A549 (cell line): ENCODE measurements around the gene CCDC57. TPM values are rescaled to one million over a fixed set of nuclear protein-coding genes. Genes with fewer than 3 reads are reported as not detected.

ENCODE experiments used
- ATAC-seq, 2 experiments: fragments of 200-7000 bp in 1 of 2; fragments of >200 bp in 1 of 2; cut with Nextera tagmentation in 1 of 2; cut with Tn5 transposase in 1 of 2; 3 replicates each; pipeline versions ENCODE4 v1.8.0 to v1.9.1; 2018 to 2020; ENCODE audit warnings: mild to moderate bottlenecking in 1 of 2, moderate library complexity in 1 of 2
- CTCF ChIA-PET: fragments of 300-600 bp; sonication (Branson Sonifier 250); formaldehyde crosslinking; extraction: SDS; loops from one replicate; lab custom pipeline; 2021; ENCODE audit warnings: antibody characterized with exemption, inconsistent platforms; lab: Yijun Ruan, JAX
- POLR2A ChIA-PET: fragments of 350-600 bp; formaldehyde crosslinking; extraction: SDS; loops from one replicate; lab custom pipeline; 2021; ENCODE audit warnings: antibody characterized with exemption, inconsistent platforms; lab: Yijun Ruan, JAX
- DNase-seq, 2 experiments: peaks; one replicate each; pipeline versions ENCODE4 v3.0.0 to v3.0.0-alpha.2; 2011 to 2016; ENCODE audit warnings: low read depth in 1 of 2, low spot score in 1 of 2
- FAIRE-seq: peaks from 2 replicates; lab custom pipeline; 2011; peaks lifted over from hg19 to GRCh38; lab: Jason Lieb, UNC
- H3K27ac ChIP-seq, 2 experiments: fragments of >200 bp; sonication (Bioruptor Twin); formaldehyde crosslinking; 3 replicates each; pipeline ENCODE4 v1.5.1; 2016 to 2017
- H3K4me1 ChIP-seq: fragments of >200 bp; sonication (Bioruptor Twin); formaldehyde crosslinking; 3 replicates; pipeline ENCODE4 v1.6.1; 2016
- H3K4me2 ChIP-seq: fragments of >200 bp; sonication (Bioruptor Twin); formaldehyde crosslinking; 3 replicates; pipeline ENCODE4 v1.6.1; 2016
- H3K4me3 ChIP-seq: fragments of >200 bp; sonication (Bioruptor Twin); formaldehyde crosslinking; 3 replicates; pipeline ENCODE4 v1.5.1; 2016
- H3K9me3 ChIP-seq: fragments of >200 bp; sonication (Bioruptor Twin); formaldehyde crosslinking; 3 replicates; pipeline ENCODE4 v1.6.1; 2016
- CEBPB ChIP-seq, 2 experiments: fragments of >200 bp in 1 of 2; sonication (Bioruptor Twin) in 1 of 2; formaldehyde crosslinking in 1 of 2; IDR thresholded peaks; 2 replicates each; pipeline ENCODE4 v1.6.1; 2012 to 2016
- EHF ChIP-seq: fragments of 250-450 bp; sonication (Bioruptor Pico); IDR thresholded peaks from 2 replicates; pipeline ENCODE4 v1.5.0; 2020; ENCODE audit warnings: mild to moderate bottlenecking
- ESRRA ChIP-seq: fragments of 150-350 bp; IDR thresholded peaks from 2 replicates; pipeline ENCODE4 v1.6.1; 2014; ENCODE audit warnings: mild to moderate bottlenecking, low read length, borderline replicate concordance
- HDAC2 ChIP-seq: fragments of 200-600 bp; sonication (generic); IDR thresholded peaks from 2 replicates; pipeline ENCODE4 v1.6.1; 2016
- HEYL ChIP-seq: fragments of 250-450 bp; sonication (Bioruptor Pico); IDR thresholded peaks from 2 replicates; pipeline ENCODE4 v1.8.0; 2021; ENCODE audit warnings: mild to moderate bottlenecking, moderate library complexity
- HOXA7 ChIP-seq: fragments of 250-450 bp; sonication (Bioruptor Pico); IDR thresholded peaks from 2 replicates; pipeline ENCODE4 v1.5.0; 2020; ENCODE audit warnings: mild to moderate bottlenecking, moderate library complexity
- HOXB13 ChIP-seq: fragments of 250-450 bp; sonication (Bioruptor Pico); IDR thresholded peaks from 2 replicates; pipeline ENCODE4 v1.5.0; 2020; ENCODE audit warnings: low read depth, mild to moderate bottlenecking, moderate library complexity
- JUNB ChIP-seq: fragments of >200 bp; sonication (Bioruptor Twin); formaldehyde crosslinking; IDR thresholded peaks from 2 replicates; pipeline ENCODE4 v1.6.1; 2016
- KDM1A ChIP-seq: fragments of 200-600 bp; sonication (generic); IDR thresholded peaks from 2 replicates; pipeline ENCODE4 v1.6.1; 2016; ENCODE audit warnings: low read depth, mild to moderate bottlenecking
- MAZ ChIP-seq: fragments of 150-350 bp; IDR thresholded peaks from 2 replicates; pipeline ENCODE4 v1.6.1; 2014; ENCODE audit warnings: antibody characterized with exemption, low read depth, low read length, borderline replicate concordance
- MYC ChIP-seq: IDR thresholded peaks from 2 replicates; pipeline ENCODE4 v1.6.1; 2012; ENCODE audit warnings: mild to moderate bottlenecking, inconsistent platforms, low read length, improper control_type of control experiment, borderline replicate concordance
- POLR2AphosphoS2 ChIP-seq: conservative IDR thresholded peaks from 2 replicates; pipeline ENCODE4 v1.6.1; 2012; ENCODE audit warnings: low read length, improper control_type of control experiment, inconsistent platforms
- RAD21 ChIP-seq, 2 experiments: fragments of >200 bp in 1 of 2; sonication (Bioruptor Twin) in 1 of 2; formaldehyde crosslinking in 1 of 2; IDR thresholded peaks in 1 of 2; conservative IDR thresholded peaks in 1 of 2; 2 replicates in 1 of 2; 3 replicates in 1 of 2; pipeline ENCODE4 v1.6.1; 2012 to 2018; ENCODE audit warnings: inconsistent platforms in 1 of 2
- RNF2 ChIP-seq: fragments of 200-600 bp; sonication (generic); IDR thresholded peaks from 2 replicates; pipeline ENCODE4 v1.6.1; 2016; ENCODE audit warnings: low read depth, mild to moderate bottlenecking, antibody characterized with exemption, moderate library complexity, borderline replicate concordance
- TFCP2L1 ChIP-seq: fragments of 250-450 bp; sonication (Bioruptor Pico); IDR thresholded peaks from 2 replicates; pipeline ENCODE4 v1.5.0; 2021; ENCODE audit warnings: mild to moderate bottlenecking
- TP53 ChIP-seq: fragments of 250-450 bp; sonication (Bioruptor Pico); IDR thresholded peaks from 2 replicates; pipeline ENCODE4 v1.5.0; 2021; ENCODE audit warnings: mild to moderate bottlenecking, moderate library complexity
- ZSCAN20 ChIP-seq: fragments of 250-450 bp; sonication (Bioruptor Pico); IDR thresholded peaks from 2 replicates; pipeline ENCODE4 v1.8.0; 2022; ENCODE audit warnings: mild to moderate bottlenecking, moderate library complexity
- WGBS: methylation state at CpG from one replicate; pipeline ENCODE4 v1.1.6; 2017; ENCODE audit errors: missing lambda C conversion rate; 5-methylcytosine and 5-hydroxymethylcytosine counted together
- polyA plus RNA-seq, 4 experiments: library from polyadenylated mRNA; depleted of rRNA in 3 of 4; stranded (reverse); fragments of >200 nt; fragmentation: RNase III in 1 of 4; extraction: RNeasy Plus Mini Kit Qiagen cat#74134 plus additional on column Dnase treatment in 1 of 4; gene quantifications; 2 replicates in 3 of 4; 3 replicates in 1 of 4; pipeline ENCODE4 v1.2.3, GENCODE V29; 2011 to 2017
- TF ChIP-seq, protein P1 (sequence below): IDR thresholded peaks from 2 replicates; pipeline ENCODE4 v1.6.1; 2012
- TF ChIP-seq, protein P2 (sequence below): IDR thresholded peaks from 2 replicates; pipeline ENCODE4 v1.6.1; 2012; ENCODE audit warnings: low read depth, borderline replicate concordance
- TF ChIP-seq, protein P3 (sequence below): fragments of 450-650 bp; IDR thresholded peaks from 2 replicates; pipeline ENCODE4 v1.6.1; 2014; ENCODE audit warnings: antibody characterized with exemption
- TF ChIP-seq, protein P4 (sequence below): IDR thresholded peaks from 2 replicates; pipeline ENCODE4 v1.6.1; 2012
- TF ChIP-seq, protein P5 (sequence below): fragments of 250-450 bp; sonication (Bioruptor Pico); IDR thresholded peaks from 2 replicates; pipeline ENCODE4 v1.5.0; 2020; ENCODE audit warnings: low read depth, mild to moderate bottlenecking, moderate library complexity

CCDC57 gene
- polyA plus RNA-seq, 2 of the 4 experiments (the other 2 are of a cell fraction), result 18.2 to 18.5 TPM

DNA sequence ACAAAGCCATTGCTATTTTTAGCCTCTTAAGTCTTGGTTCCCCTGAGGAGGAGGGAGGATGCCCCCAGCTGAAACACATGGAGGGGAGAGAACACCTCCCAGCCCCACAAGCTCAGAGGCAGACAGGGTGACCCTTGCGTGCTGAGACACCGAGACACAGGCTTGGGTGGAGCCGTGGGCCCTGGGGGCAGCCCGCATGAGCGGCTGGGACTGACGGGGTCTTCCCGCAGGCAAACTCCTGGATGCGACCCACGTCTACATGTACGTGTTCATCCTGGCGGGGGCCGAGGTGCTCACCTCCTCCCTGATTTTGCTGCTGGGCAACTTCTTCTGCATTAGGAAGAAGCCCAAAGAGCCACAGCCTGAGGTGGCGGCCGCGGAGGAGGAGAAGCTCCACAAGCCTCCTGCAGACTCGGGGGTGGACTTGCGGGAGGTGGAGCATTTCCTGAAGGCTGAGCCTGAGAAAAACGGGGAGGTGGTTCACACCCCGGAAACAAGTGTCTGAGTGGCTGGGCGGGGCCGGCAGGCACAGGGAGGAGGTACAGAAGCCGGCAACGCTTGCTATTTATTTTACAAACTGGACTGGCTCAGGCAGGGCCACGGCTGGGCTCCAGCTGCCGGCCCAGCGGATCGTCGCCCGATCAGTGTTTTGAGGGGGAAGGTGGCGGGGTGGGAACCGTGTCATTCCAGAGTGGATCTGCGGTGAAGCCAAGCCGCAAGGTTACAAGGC, 26.0 kb upstream of the CCDC57 start:
- ChIA-PET POLR2A (no interaction called here), CTCF (interaction anchor here (0.8 to 17.6 kb wide), 12 partner anchors 17 to 296 kb away, joined by 3 to 289 read pairs (median 6); partner anchors contain the start of genes CD7 and SECTM1)
- peak overlapping the region; percentile 50 to 84; a peak in 5 of 6 replicates for H3K27ac ChIP-seq
- no peaks in the 10 kb centered on the region for H3K9me3 ChIP-seq
- DNase-seq, result peak in 1 of 2 experiments; percentile 75
- no peak overlapping the region for H3K4me3 ChIP-seq
- 64% methylated on average over 28 of the region's 33 CpGs for WGBS
- TF ChIP-seq, protein P1, sequence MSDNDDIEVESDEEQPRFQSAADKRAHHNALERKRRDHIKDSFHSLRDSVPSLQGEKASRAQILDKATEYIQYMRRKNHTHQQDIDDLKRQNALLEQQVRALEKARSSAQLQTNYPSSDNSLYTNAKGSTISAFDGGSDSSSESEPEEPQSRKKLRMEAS, result peak; percentile 13; the same call in 1 of the 2 replicates
- TF ChIP-seq, protein P2, sequence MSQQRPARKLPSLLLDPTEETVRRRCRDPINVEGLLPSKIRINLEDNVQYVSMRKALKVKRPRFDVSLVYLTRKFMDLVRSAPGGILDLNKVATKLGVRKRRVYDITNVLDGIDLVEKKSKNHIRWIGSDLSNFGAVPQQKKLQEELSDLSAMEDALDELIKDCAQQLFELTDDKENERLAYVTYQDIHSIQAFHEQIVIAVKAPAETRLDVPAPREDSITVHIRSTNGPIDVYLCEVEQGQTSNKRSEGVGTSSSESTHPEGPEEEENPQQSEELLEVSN, result no peak
- no peak for TF ChIP-seq ESRRA
- TF ChIP-seq HEYL (CRISPR knock-in tag), result no peak
- TF ChIP-seq, all 56 proteins: peak for 1
- H3K4me2 ChIP-seq, result peak overlapping the region; percentile 22
- peak in 1 of 2 experiments; percentile 1; a peak in 3 of 6 replicates for ATAC-seq
- no peak for FAIRE-seq
- H3K4me1 ChIP-seq, result peaks cover 88% of the 10 kb centered on the region

DNA sequence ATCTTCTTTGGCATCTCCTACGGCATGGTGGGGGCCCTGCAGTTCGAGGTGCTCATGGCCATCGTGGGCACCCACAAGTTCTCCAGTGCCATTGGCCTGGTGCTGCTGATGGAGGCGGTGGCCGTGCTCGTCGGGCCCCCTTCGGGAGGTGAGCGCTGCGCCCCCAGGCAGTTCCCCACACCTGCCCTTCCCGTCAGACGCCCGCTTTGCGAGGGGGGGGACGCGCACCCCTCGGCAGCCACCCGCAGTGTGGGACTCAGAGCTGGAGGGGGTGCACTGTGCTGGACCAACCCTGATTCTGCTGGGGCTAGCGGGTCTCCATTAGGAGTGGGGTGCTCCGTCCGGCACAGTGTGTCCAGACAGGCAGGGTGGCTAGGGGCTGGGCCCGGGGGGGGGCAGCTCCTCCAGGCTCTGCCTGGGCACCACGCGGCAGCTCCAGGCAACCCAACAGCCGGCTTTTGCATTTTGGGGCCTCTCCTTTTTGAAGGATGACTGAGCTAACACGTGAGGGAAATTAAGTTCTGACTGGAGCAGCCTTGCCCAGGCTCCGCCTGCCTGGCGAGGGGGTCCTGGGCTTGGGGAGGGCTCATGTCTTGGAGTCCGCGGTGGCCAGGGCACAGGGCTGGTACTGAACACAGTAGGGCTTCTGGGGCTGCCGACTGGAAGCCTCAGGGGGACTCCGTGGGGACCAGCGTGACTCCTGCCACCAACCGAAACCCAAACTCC, 25.3 kb upstream of the CCDC57 start:
- ChIA-PET CTCF (interaction anchor here (0.5 to 17.6 kb wide), 18 partner anchors 9 to 296 kb away, joined by 3 to 289 read pairs (median 6); partner anchors contain the start of genes SECTM1 and SLC16A3), POLR2A (no interaction called here)
- Histone ChIP-seq H3K27ac (peak overlapping the region; percentile 50 to 84; a peak in 5 of 6 replicates), H3K4me1 (peaks cover 88% of the 10 kb centered on the region), H3K9me3 (no peaks in the 10 kb centered on the region), H3K4me3 (no peak overlapping the region), H3K4me2 (peak overlapping the region; percentile 22)
- WGBS, result 93% methylated on average over 27 of the region's 34 CpGs
- FAIRE-seq, result no peak
- no peak for DNase-seq
- ATAC-seq, result no peak
- TF ChIP-seq ESRRA, result no peak
- TF ChIP-seq TP53 (CRISPR knock-in tag), result no peak
- TF ChIP-seq TFCP2L1 (CRISPR knock-in tag), result no peak

DNA sequence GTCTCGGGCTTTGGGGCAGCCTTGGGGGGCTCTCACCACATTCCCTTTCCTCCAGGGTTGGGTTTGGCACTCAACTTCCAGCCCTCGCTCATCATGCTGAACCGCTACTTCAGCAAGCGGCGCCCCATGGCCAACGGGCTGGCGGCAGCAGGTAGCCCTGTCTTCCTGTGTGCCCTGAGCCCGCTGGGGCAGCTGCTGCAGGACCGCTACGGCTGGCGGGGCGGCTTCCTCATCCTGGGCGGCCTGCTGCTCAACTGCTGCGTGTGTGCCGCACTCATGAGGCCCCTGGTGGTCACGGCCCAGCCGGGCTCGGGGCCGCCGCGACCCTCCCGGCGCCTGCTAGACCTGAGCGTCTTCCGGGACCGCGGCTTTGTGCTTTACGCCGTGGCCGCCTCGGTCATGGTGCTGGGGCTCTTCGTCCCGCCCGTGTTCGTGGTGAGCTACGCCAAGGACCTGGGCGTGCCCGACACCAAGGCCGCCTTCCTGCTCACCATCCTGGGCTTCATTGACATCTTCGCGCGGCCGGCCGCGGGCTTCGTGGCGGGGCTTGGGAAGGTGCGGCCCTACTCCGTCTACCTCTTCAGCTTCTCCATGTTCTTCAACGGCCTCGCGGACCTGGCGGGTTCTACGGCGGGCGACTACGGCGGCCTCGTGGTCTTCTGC, 24.6 kb upstream of the CCDC57 start:
- FAIRE-seq (no peak), ATAC-seq (no peak), DNase-seq (no peak)
- Histone ChIP-seq H3K4me3 (no peak overlapping the region), H3K4me1 (peaks cover 88% of the 10 kb centered on the region), H3K4me2 (no peak overlapping the region), H3K27ac (peak overlapping the region in 1 of 2 experiments; percentile 71; a peak in 2 of 6 replicates), H3K9me3 (no peaks in the 10 kb centered on the region)
- CTCF ChIA-PET, result interaction anchor here (0.5 to 17.6 kb wide), 33 partner anchors 8 to 291 kb away, joined by 3 to 289 read pairs (median 7); partner anchors contain the start of genes CCDC57, RAC3, SECTM1 and SLC16A3
- POLR2A ChIA-PET, result no interaction called here
- 95% methylated on average over 57 of the region's 59 CpGs for WGBS
- TF ChIP-seq, protein P3, sequence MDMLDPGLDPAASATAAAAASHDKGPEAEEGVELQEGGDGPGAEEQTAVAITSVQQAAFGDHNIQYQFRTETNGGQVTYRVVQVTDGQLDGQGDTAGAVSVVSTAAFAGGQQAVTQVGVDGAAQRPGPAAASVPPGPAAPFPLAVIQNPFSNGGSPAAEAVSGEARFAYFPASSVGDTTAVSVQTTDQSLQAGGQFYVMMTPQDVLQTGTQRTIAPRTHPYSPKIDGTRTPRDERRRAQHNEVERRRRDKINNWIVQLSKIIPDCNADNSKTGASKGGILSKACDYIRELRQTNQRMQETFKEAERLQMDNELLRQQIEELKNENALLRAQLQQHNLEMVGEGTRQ, result no peak
- TF ChIP-seq, protein P4, sequence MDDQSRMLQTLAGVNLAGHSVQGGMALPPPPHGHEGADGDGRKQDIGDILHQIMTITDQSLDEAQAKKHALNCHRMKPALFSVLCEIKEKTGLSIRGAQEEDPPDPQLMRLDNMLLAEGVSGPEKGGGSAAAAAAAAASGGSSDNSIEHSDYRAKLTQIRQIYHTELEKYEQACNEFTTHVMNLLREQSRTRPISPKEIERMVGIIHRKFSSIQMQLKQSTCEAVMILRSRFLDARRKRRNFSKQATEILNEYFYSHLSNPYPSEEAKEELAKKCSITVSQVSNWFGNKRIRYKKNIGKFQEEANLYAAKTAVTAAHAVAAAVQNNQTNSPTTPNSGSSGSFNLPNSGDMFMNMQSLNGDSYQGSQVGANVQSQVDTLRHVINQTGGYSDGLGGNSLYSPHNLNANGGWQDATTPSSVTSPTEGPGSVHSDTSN, result no peak
- TF ChIP-seq ZSCAN20 (CRISPR knock-in tag) (no peak), POLR2AphosphoS2 (no peak), KDM1A (no peak), MAZ (no peak), RNF2 (no peak), TFCP2L1 (CRISPR knock-in tag) (no peak), CEBPB (IDR thresholded peaks at IDR 0.05) (no peak), HOXA7 (CRISPR knock-in tag) (no peak), JUNB (no peak), RAD21 (conservative IDR thresholded peaks at IDR 0.05 in 1 of 2, IDR thresholded peaks at IDR 0.05 in 1 of 2) (no peak), MYC (no peak), EHF (no peak), HDAC2 (no peak), HOXB13 (CRISPR knock-in tag) (no peak)
- TF ChIP-seq, protein P5, sequence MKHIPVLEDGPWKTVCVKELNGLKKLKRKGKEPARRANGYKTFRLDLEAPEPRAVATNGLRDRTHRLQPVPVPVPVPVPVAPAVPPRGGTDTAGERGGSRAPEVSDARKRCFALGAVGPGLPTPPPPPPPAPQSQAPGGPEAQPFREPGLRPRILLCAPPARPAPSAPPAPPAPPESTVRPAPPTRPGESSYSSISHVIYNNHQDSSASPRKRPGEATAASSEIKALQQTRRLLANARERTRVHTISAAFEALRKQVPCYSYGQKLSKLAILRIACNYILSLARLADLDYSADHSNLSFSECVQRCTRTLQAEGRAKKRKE, result no peak
- TF ChIP-seq, protein P1, result no peak
